Activated CD4-positive, alpha-beta T cell treated with anti-CD3 and anti-CD28 coated beads, Interleukin-2, amount 10 ng/mL, durations not matched to agents 24 days and 14 days (primary cell): Measurements from ENCODE around the gene RPAP3. TPM values are rescaled to one million over a fixed set of nuclear protein-coding genes. Genes with fewer than 3 reads are reported as not detected.
"Not testable (repeated sequence)": the region's sequence is repeated elsewhere in the genome, so short reads cannot be mapped to it uniquely, and the experiment has no call there.

Experiments
- DNase-seq: peaks from one replicate; pipeline ENCODE4 v3.0.0; 2022
- H3K27ac Mint-ChIP-seq: one replicate; pipeline ENCODE4 v1.8.0; 2022; ENCODE audit warnings: mild to moderate bottlenecking, mixed read lengths
- H3K27me3 Mint-ChIP-seq: one replicate; pipeline ENCODE4 v1.8.0; 2022; ENCODE audit warnings: mixed read lengths
- H3K36me3 Mint-ChIP-seq: one replicate; pipeline ENCODE4 v1.8.0; 2022; ENCODE audit warnings: low read depth, mild to moderate bottlenecking, mixed read lengths
- H3K4me1 Mint-ChIP-seq: one replicate; pipeline ENCODE4 v1.8.0; 2021; ENCODE audit warnings: mixed read lengths
- H3K4me3 Mint-ChIP-seq: one replicate; pipeline ENCODE4 v1.8.0; 2022; ENCODE audit warnings: mild to moderate bottlenecking, moderate library complexity, mixed read lengths
- H3K9me3 Mint-ChIP-seq: one replicate; pipeline ENCODE4 v1.8.0; 2021; ENCODE audit warnings: mixed read lengths
- intact Hi-C: fragments of 100-400 bp; cut with micrococcal nuclease; formaldehyde crosslinking; loops from one replicate; pipeline ENCODE4 v1.15.1; 2023
- total RNA-seq: library from RNA; stranded (reverse); gene quantifications from 2 replicates; pipeline ENCODE4 v1.2.3, GENCODE V29; 2022

RPAP3 gene
- total RNA-seq, 1 donor from 2014 or later, result 67.3 TPM

GRCh38 chr12:47707355-47707754, 1.5 kb upstream of the RPAP3 start:
- DNase-seq, result peak; percentile 51
- H3K4me1 Mint-ChIP-seq, result peaks cover 50% of the 10 kb centered on the region

GRCh38 chr12:47705229-47705565, 633 bp downstream of the RPAP3 start:
- no peaks in the 10 kb centered on the region for H3K27me3 Mint-ChIP-seq
- H3K27ac Mint-ChIP-seq, result peak overlapping the region; percentile 85
- H3K36me3 Mint-ChIP-seq, result peaks cover 27% of the 10 kb centered on the region
- no peaks in the 10 kb centered on the region for H3K9me3 Mint-ChIP-seq
- intact Hi-C loops, result loop anchor here (5.0 to 10.0 kb wide), 7 partner anchors 127 to 1978 kb away; partner anchors contain the start of genes ARID2 and SLC38A2
- no peak for DNase-seq
- H3K4me3 Mint-ChIP-seq, result peak overlapping the region; percentile 97
- H3K4me1 Mint-ChIP-seq, result peaks cover 55% of the 10 kb centered on the region

More at GRCh38 chr12:47707355-47707754, 1.5 kb upstream of the RPAP3 start:
- Mint-ChIP-seq H3K4me3 (peak overlapping the region; percentile 77), H3K27me3 (no peaks in the 10 kb centered on the region), H3K27ac (peak overlapping the region; percentile 66), H3K9me3 (no peaks in the 10 kb centered on the region), H3K36me3 (peaks cover 16% of the 10 kb centered on the region)
- intact Hi-C loops, result loop anchor here (2.0 to 10.0 kb wide), 8 partner anchors 125 to 1980 kb away; partner anchors contain the start of genes ARID2 and SLC38A2

- peak overlapping the region; percentile 85 for H3K27ac Mint-ChIP-seq
- peak overlapping the region; percentile 97 for H3K4me3 Mint-ChIP-seq
- peaks cover 53% of the 10 kb centered on the region for H3K4me1 Mint-ChIP-seq
- H3K27me3 Mint-ChIP-seq, result no peaks in the 10 kb centered on the region
- intact Hi-C loops, result loop anchor here (5.0 to 10.0 kb wide), 8 partner anchors 52 to 1977 kb away; partner anchors contain the start of genes ARID2 and SLC38A2
- peaks cover 30% of the 10 kb centered on the region for H3K36me3 Mint-ChIP-seq
- no peaks in the 10 kb centered on the region for H3K9me3 Mint-ChIP-seq
- DNase-seq, result peak; percentile 54
Observed at GRCh38 chr12:47704719-47705118, 1.1 kb downstream of the RPAP3 start.

GRCh38 chr12:47700263-47700662, 5.6 kb downstream of the RPAP3 start:
- Mint-ChIP-seq H3K27me3 (no peaks in the 10 kb centered on the region), H3K27ac (no peak overlapping the region), H3K36me3 (peaks cover 54% of the 10 kb centered on the region), H3K4me1 (peaks cover 25% of the 10 kb centered on the region), H3K9me3 (no peaks in the 10 kb centered on the region), H3K4me3 (no peak overlapping the region)
- intact Hi-C loops, result loop anchor here (5.0 to 10.0 kb wide), 3 partner anchors 48 to 1155 kb away; no protein-coding TSS in a partner anchor
- DNase-seq, result no peak

GRCh38 chr12:47698631-47699030, 7.2 kb downstream of the RPAP3 start:
- Mint-ChIP-seq H3K4me3 (no peak overlapping the region), H3K36me3 (peaks cover 57% of the 10 kb centered on the region), H3K27me3 (no peaks in the 10 kb centered on the region), H3K4me1 (peaks cover 15% of the 10 kb centered on the region), H3K27ac (no peak overlapping the region), H3K9me3 (no peaks in the 10 kb centered on the region)
- intact Hi-C loops, result no loop called here
- no peak for DNase-seq

- intact Hi-C loops, result no loop called here
Observed at GRCh38 chr12:47698055-47698454, 7.8 kb downstream of the RPAP3 start.

GRCh38 chr12:47689215-47689614, 16.6 kb downstream of the RPAP3 start:
- H3K4me1 Mint-ChIP-seq, result no peaks in the 10 kb centered on the region
- no peak overlapping the region for H3K27ac Mint-ChIP-seq
- no peaks in the 10 kb centered on the region for H3K27me3 Mint-ChIP-seq
- intact Hi-C loops, result no loop called here
- peaks cover 44% of the 10 kb centered on the region for H3K36me3 Mint-ChIP-seq
- no peak overlapping the region for H3K4me3 Mint-ChIP-seq
- DNase-seq, result no peak
- H3K9me3 Mint-ChIP-seq, result no peaks in the 10 kb centered on the region

More at GRCh38 chr12:47698055-47698454, 7.8 kb downstream of the RPAP3 start:
- Mint-ChIP-seq H3K4me1 (peaks cover 9% of the 10 kb centered on the region), H3K9me3 (no peaks in the 10 kb centered on the region), H3K27me3 (no peaks in the 10 kb centered on the region), H3K4me3 (no peak overlapping the region), H3K36me3 (peaks cover 57% of the 10 kb centered on the region), H3K27ac (no peak overlapping the region)
- no peak for DNase-seq

GRCh38 chr12:47687636-47688035, 18.2 kb downstream of the RPAP3 start:
- peaks cover 42% of the 10 kb centered on the region for H3K36me3 Mint-ChIP-seq
- DNase-seq, result no peak
- peaks cover 4% of the 10 kb centered on the region for H3K4me1 Mint-ChIP-seq
- H3K4me3 Mint-ChIP-seq, result no peak overlapping the region
- H3K27ac Mint-ChIP-seq, result no peak overlapping the region
- no peaks in the 10 kb centered on the region for H3K27me3 Mint-ChIP-seq
- intact Hi-C loops, result loop anchor here (2.0 kb wide), 2 partner anchors 33 to 655 kb away; no protein-coding TSS in a partner anchor
- no peaks in the 10 kb centered on the region for H3K9me3 Mint-ChIP-seq

GRCh38 chr12:47686645-47687240, 19.1 kb downstream of the RPAP3 start:
- no peaks in the 10 kb centered on the region for H3K9me3 Mint-ChIP-seq
- intact Hi-C loops, result loop anchor here (2.0 kb wide), 2 partner anchors 32 to 654 kb away; no protein-coding TSS in a partner anchor
- no peak overlapping the region for H3K27ac Mint-ChIP-seq
- H3K4me1 Mint-ChIP-seq, result peaks cover 4% of the 10 kb centered on the region
- H3K27me3 Mint-ChIP-seq, result no peaks in the 10 kb centered on the region
- DNase-seq, result peak; percentile 71
- peaks cover 34% of the 10 kb centered on the region for H3K36me3 Mint-ChIP-seq
- H3K4me3 Mint-ChIP-seq, result no peak overlapping the region

GRCh38 chr12:47679785-47680184, 26.0 kb downstream of the RPAP3 start:
- Mint-ChIP-seq H3K36me3 (peaks cover 64% of the 10 kb centered on the region), H3K9me3 (peaks cover 13% of the 10 kb centered on the region), H3K27ac (no peak overlapping the region), H3K27me3 (no peaks in the 10 kb centered on the region), H3K4me3 (no peak overlapping the region), H3K4me1 (peaks cover 14% of the 10 kb centered on the region)
- DNase-seq, result no peak
- intact Hi-C loops, result no loop called here

GRCh38 chr12:47672068-47672467, 33.8 kb downstream of the RPAP3 start:
- Mint-ChIP-seq H3K36me3 (peaks cover 64% of the 10 kb centered on the region), H3K27ac (no peak overlapping the region), H3K9me3 (peaks cover 3% of the 10 kb centered on the region), H3K4me1 (peaks cover 20% of the 10 kb centered on the region), H3K27me3 (no peaks in the 10 kb centered on the region), H3K4me3 (no peak overlapping the region)
- intact Hi-C loops, result no loop called here
- DNase-seq, result no peak

GRCh38 chr12:47667935-47668334, 37.9 kb downstream of the RPAP3 start:
- intact Hi-C loops, H3K27me3 Mint-ChIP-seq, DNase-seq, H3K9me3 Mint-ChIP-seq, H3K27ac Mint-ChIP-seq, H3K4me3 Mint-ChIP-seq: not testable (repeated sequence)
- Mint-ChIP-seq H3K4me1 (peaks cover 11% of the 10 kb centered on the region), H3K36me3 (peaks cover 44% of the 10 kb centered on the region)

- Mint-ChIP-seq H3K4me3 (no peak overlapping the region), H3K27ac (no peak overlapping the region), H3K36me3 (peaks cover 3% of the 10 kb centered on the region), H3K4me1 (peaks cover 14% of the 10 kb centered on the region), H3K27me3 (no peaks in the 10 kb centered on the region), H3K9me3 (no peaks in the 10 kb centered on the region)
- DNase-seq, result peak; percentile 44
- intact Hi-C loops, result loop anchor here (5.0 to 10.0 kb wide), 3 partner anchors 50 to 618 kb away; no protein-coding TSS in a partner anchor
Observed at GRCh38 chr12:47652521-47653234, 53.2 kb downstream of the RPAP3 start.
